Osteocyte (in vitro differentiated cells): ENCODE data around the gene TMEM39B. TPM values are rescaled to one million over a fixed set of nuclear protein-coding genes. Genes with fewer than 3 reads are reported as not detected.
"Not testable (repeated sequence)": the region's sequence is repeated elsewhere in the genome, so short reads cannot be mapped to it uniquely, and the experiment has no call there.

Experiments used
- DNase-seq: peaks from one replicate; pipeline ENCODE4 v3.0.0; 2021; ENCODE audit warnings: mixed read lengths; ENCODE audit not compliant: unreplicated experiment; ENCODE audit errors: extremely low spot score
- H3K27ac Mint-ChIP-seq: one replicate; pipeline ENCODE4 v1.8.0; 2021; ENCODE audit warnings: mild to moderate bottlenecking, mixed read lengths; ENCODE audit not compliant: unreplicated experiment
- H3K27me3 Mint-ChIP-seq: one replicate; pipeline ENCODE4 v1.8.0; 2021; ENCODE audit warnings: mixed read lengths; ENCODE audit not compliant: unreplicated experiment
- H3K36me3 Mint-ChIP-seq: one replicate; pipeline ENCODE4 v1.8.0; 2021; ENCODE audit warnings: mixed read lengths; ENCODE audit not compliant: unreplicated experiment
- H3K4me1 Mint-ChIP-seq: one replicate; pipeline ENCODE4 v1.8.0; 2021; ENCODE audit warnings: mixed read lengths; ENCODE audit not compliant: unreplicated experiment
- H3K4me3 Mint-ChIP-seq: one replicate; pipeline ENCODE4 v1.8.0; 2021; ENCODE audit warnings: mild to moderate bottlenecking, moderate library complexity, mixed read lengths; ENCODE audit not compliant: unreplicated experiment
- H3K9me3 Mint-ChIP-seq: one replicate; pipeline ENCODE4 v1.8.0; 2021; ENCODE audit warnings: mixed read lengths; ENCODE audit not compliant: unreplicated experiment
- total RNA-seq: library from RNA; stranded (reverse); gene quantifications from 2 replicates; pipeline ENCODE4 v1.2.1, GENCODE V29; 2021
- TF ChIP-seq, protein P1 (sequence below): fragments of 200-600 bp; sonication (generic); IDR thresholded peaks from 2 replicates; pipeline ENCODE4 v1.5.0; 2021; ENCODE audit warnings: antibody characterized with exemption, mild to moderate bottlenecking, moderate library complexity

TMEM39B gene
- total RNA-seq, 1 donor from 2014 or later = 25.0 TPM

DNA sequence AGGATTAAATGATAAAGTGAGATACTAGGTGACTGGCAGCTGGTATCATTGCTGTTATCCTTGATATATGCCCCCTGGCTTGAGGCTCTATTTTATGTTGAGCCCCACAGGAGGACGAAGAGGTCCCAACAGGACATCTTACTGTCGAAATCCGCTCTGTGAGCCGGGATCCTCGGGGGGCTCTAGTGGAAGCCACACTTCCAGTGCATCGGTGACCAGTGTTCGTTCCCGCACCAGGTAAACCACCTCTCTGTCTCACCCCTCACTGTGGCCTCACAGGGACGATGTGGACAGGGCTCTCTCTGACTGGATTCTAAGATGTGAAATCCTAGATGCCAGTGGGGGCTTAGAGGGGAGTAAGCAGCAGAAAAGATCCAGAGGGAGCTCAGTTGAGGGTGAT is 2.1 kb downstream of the TMEM39B start:
- Mint-ChIP-seq H3K27ac (no peak overlapping the region), H3K36me3 (peaks cover 13% of the 10 kb centered on the region), H3K27me3 (no peaks in the 10 kb centered on the region), H3K9me3 (no peaks in the 10 kb centered on the region), H3K4me1 (peaks cover 33% of the 10 kb centered on the region), H3K4me3 (no peak overlapping the region)
- no peak for DNase-seq
- TF ChIP-seq, protein P1, sequence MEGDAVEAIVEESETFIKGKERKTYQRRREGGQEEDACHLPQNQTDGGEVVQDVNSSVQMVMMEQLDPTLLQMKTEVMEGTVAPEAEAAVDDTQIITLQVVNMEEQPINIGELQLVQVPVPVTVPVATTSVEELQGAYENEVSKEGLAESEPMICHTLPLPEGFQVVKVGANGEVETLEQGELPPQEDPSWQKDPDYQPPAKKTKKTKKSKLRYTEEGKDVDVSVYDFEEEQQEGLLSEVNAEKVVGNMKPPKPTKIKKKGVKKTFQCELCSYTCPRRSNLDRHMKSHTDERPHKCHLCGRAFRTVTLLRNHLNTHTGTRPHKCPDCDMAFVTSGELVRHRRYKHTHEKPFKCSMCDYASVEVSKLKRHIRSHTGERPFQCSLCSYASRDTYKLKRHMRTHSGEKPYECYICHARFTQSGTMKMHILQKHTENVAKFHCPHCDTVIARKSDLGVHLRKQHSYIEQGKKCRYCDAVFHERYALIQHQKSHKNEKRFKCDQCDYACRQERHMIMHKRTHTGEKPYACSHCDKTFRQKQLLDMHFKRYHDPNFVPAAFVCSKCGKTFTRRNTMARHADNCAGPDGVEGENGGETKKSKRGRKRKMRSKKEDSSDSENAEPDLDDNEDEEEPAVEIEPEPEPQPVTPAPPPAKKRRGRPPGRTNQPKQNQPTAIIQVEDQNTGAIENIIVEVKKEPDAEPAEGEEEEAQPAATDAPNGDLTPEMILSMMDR = no peak

DNA sequence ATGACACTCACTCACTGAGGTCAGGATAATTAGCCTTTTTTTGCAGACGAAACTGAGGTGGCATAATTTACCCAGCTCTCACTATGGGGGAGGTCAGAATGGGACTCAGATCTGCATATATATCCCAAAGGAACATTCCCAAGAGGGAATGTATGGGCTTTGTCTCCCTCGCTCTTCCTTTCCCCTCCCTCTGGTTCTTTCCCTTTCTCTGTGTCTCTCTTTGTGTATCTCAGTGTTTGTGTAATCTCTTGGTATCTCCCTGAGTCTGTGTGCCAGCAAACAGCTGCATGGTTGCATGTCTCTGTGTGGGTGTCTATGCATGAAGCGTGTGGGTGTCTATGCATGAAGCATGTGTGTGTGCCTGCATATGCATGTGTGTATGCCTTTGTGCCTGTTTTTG is 4.7 kb downstream of the TMEM39B start:
- H3K4me3 Mint-ChIP-seq = no peak overlapping the region
- H3K27ac Mint-ChIP-seq = peak overlapping the region; percentile 44
- peaks cover 21% of the 10 kb centered on the region for H3K36me3 Mint-ChIP-seq
- no peak for DNase-seq
- peaks cover 20% of the 10 kb centered on the region for H3K4me1 Mint-ChIP-seq
- H3K9me3 Mint-ChIP-seq = no peaks in the 10 kb centered on the region
- H3K27me3 Mint-ChIP-seq = no peaks in the 10 kb centered on the region
- TF ChIP-seq, protein P1 = no peak

DNA sequence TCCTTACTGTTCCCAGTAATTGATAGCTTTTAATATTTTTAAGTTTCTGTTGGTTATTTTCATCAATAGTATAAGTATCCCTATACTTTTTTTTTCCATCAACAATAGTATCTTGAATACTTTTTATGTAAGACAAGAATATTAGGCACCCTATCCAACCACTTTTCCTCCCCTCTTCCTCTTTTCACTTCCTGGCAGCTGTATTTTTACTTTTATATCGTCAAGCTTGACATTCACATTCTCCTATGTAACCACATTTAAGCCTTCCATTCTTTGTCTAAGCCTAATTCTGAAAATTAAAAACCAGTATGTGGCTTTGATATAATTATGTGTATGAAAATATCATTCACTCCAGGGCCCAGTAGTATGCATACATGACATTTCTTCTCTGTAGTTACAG is 9.3 kb downstream of the TMEM39B start:
- Mint-ChIP-seq H3K4me3 (no peak overlapping the region), H3K27me3 (no peaks in the 10 kb centered on the region), H3K4me1 (peaks cover 3% of the 10 kb centered on the region), H3K36me3 (peaks cover 39% of the 10 kb centered on the region), H3K27ac (no peak overlapping the region), H3K9me3 (no peaks in the 10 kb centered on the region)
- TF ChIP-seq, protein P1 = no peak
- no peak for DNase-seq

DNA sequence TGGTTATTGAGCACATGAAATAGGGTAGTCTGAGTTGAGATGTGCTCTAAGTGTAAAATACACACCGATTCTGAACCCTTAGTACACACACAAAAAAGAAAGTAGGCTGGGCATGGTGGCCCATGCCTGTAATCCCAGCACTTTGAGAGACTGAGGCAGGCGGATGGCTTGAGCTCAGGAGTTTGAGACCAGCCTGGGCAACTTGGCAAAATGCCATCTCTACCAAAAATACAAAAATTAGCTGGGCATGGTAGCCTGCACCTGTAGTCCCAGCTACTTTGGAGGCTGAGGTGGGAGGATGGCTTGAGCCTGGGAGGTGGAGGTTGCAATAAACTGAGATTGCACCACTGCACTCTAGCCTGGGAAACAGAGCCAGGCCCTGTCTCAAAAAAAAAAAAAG is 13.6 kb downstream of the TMEM39B start:
- H3K27ac Mint-ChIP-seq, H3K27me3 Mint-ChIP-seq, H3K9me3 Mint-ChIP-seq, DNase-seq, H3K4me1 Mint-ChIP-seq, H3K4me3 Mint-ChIP-seq: not testable (repeated sequence)
- H3K36me3 Mint-ChIP-seq = peaks cover 24% of the 10 kb centered on the region

DNA sequence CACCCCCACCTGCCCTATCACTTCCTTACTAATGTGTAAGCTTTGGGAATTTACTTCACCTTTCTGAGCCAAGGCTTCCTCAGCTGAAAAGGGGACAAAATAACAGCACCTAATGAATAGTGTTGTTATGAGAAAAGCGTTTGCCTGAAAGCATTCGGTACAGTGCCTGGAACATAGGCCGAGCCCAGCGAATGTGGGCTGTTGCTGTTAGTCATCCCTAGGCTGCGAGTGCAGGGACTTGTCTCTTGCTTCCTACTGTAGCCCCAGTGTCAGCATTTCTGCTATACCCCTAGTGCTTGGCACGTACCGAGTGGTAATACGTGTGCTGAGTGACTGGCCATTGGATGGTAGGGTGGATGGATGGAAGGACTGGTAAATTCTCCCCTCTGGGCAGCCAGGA is 18.4 kb downstream of the TMEM39B start:
- TF ChIP-seq, protein P1 = no peak
- no peaks in the 10 kb centered on the region for H3K4me1 Mint-ChIP-seq
- H3K27me3 Mint-ChIP-seq = no peaks in the 10 kb centered on the region
- no peak for DNase-seq
- peaks cover 17% of the 10 kb centered on the region for H3K36me3 Mint-ChIP-seq
- no peak overlapping the region for H3K27ac Mint-ChIP-seq
- H3K4me3 Mint-ChIP-seq = no peak overlapping the region
- H3K9me3 Mint-ChIP-seq = no peaks in the 10 kb centered on the region

DNA sequence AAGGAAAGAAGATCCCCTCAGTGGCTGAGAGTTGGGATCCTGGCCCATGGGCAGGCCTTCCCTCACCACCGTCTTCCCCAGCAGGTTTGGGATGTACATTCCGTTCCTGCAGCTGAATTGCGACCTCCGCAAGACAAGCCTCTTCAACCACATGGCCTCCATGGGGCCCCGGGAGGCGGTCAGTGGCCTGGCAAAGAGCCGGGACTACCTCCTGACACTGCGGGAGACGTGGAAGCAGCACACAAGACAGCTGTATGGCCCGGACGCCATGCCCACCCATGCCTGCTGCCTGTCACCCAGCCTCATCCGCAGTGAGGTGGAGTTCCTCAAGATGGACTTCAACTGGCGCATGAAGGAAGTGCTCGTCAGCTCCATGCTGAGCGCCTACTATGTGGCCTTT is 18.9 kb downstream of the TMEM39B start:
- Mint-ChIP-seq H3K27ac (no peak overlapping the region), H3K27me3 (no peaks in the 10 kb centered on the region), H3K4me1 (no peaks in the 10 kb centered on the region), H3K4me3 (no peak overlapping the region), H3K9me3 (no peaks in the 10 kb centered on the region), H3K36me3 (peaks cover 17% of the 10 kb centered on the region)
- DNase-seq = no peak
- TF ChIP-seq, protein P1 = no peak
